Ammon's horn (tissue), 1 donor: Measurements from ENCODE around the gene COL26A1.
"Not testable (repeated sequence)": the region's sequence is repeated elsewhere in the genome, so short reads cannot be mapped to it uniquely, and the experiment has no call there.

Experiments used
- DNase-seq: peaks from one replicate; pipeline ENCODE4 v3.0.0-alpha.2; 2016; ENCODE audit warnings: low spot score

Gene COL26A1

DNA sequence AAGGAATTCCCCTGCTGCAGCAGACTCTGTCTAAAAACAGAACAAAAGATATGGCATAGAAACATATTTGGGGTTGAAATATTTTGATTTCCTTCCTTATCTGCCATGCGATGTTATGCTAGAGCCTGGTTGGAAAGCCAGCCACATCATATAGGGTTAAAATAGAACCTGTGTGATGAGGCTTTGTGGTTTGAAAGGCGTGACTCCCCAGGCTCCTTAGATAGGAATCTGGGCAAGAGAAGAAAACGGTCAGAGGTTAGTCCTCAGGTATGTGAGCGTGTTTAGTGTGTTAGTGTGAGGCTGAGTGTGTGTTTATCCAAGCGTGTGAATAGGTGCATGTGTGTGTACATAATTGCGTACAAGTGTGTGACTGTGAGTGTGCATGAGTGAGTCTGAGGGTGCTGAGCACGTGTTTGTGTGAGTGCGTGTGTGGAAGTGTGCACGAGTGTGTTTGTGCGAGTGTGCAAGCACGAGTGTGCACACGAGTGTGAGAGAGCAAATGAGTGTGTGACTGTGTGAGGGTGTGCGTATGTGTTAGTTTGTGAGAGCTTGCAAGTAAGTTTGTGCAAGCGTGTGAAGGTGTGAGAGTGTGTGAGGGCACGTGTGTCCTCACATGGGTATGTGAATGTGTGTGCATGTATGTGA is 79.9 kb downstream of the COL26A1 start:
- no peak for DNase-seq

DNA sequence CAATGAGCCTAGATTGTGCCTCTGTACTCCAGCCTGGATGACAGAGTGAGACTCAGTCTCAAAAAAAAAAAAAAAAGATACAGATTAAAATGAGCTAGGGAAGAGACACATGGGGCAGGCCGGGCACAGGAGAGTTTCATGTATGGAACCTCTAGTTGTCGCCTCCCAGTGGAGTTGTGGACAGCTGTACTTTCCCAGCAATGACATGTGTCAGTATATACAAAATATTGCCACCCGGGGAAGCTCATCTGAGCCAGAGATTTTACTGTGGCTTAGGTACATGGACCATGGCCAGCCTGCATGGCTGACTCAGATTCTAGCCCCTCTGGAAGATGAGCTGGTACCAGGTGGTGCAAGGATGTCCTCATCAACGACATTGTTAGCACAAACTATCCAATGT is 87.4 kb downstream of the COL26A1 start:
- no peak for DNase-seq

DNA sequence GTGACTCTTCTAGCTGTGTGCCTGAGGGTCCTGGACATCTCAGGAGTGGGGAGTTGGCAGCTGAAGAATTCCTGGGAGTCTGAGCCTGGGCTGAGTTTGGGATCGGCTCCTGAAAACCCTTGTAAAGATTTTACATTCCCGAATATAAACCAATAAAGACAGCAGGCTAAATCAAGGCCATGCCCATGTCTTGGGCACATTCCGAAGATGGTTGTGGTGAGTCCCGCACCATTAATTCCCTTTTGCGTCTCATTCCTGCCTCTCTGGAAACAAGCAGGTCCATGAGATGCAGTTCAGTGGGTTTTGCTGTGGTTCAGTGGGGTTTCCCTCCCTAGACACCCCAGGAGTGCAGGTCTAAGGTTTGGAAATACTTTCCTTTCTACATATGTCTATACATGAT is 90.9 kb downstream of the COL26A1 start:
- DNase-seq, result no peak

DNA sequence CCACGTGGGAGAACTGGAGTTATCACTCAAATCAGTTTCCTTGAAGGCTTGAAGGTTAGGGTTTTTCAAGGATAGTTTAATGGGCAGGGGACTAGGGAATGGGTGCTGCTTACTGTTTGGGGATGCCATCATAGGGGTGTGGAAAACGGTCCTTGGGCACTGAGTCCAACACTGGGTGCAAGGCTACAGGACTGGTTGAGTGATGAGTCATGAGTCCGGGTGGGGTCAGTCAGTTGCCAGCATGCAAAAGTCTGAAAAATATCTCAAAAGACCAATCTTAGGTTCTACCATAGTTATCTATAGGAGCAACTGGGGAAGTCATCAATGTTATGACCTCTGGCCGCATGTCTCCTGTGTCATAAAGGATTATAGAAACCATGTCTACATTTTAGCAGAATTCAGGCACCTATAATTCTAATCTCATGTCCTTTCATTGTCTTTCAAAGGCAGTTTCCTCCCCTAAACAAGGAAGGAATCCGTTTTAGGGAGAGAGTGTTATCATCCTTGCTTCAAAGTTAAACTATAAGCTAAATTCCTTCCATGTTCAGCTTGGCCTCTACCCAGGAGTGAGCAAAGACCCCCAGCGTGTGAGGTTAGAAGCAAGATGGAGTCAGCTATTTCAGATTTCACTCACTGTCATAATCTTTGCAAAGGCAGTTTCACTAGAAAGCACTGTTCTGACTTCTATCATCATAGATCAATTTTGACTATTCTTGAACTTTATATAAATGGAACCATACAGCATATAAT is 94.5 kb downstream of the COL26A1 start:
- DNase-seq, result no peak

DNA sequence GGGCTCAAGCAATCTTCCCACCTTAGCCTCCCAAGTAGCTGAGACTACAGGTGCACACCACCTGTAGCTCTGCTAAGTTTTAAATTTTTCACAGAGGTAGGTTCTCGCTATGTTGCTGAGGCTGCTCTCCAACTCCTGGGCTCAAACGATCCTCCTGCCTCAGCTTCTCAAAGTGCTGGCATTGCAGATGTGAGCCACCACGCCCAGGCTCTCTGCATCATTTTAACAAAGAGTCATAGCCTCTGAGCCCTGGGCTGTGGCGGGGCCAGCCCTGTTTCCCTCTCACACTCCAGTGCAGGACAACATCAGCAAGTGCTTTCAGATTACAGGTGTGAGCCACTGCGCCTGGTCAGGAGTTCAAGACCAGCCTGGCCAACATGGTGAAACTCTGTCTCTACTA is 102.5 kb downstream of the COL26A1 start:
- no peak for DNase-seq

DNA sequence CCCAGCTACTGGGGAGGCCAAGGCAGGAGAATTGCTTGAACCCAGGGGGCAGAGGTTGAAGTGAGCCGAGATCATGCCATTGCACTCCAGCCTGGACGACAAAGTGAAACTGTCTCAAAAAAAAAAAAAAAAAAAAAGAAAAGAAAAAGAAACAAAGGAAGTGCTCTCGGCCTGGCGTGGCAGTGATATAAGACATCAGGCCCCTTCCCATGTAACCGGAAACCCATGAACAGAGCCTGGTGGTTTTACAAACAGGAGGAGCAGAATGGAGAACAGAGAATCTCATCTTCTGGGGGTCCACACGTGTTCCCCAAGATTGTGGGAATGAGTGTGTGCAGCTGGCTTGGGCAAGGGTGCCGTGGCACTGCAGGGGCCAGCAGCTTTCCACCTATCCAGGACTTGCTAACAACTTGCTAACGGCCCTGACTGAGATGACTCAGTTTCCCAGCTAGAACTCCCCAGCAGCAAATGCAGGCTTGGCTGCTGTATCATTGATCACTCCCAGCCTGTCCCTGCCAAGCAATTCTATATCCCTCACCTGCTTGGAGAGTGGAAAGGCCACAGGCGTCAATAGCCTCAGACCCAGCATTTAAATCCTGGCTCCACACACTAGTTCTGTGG is 103.0 kb downstream of the COL26A1 start:
- DNase-seq, result no peak

DNA sequence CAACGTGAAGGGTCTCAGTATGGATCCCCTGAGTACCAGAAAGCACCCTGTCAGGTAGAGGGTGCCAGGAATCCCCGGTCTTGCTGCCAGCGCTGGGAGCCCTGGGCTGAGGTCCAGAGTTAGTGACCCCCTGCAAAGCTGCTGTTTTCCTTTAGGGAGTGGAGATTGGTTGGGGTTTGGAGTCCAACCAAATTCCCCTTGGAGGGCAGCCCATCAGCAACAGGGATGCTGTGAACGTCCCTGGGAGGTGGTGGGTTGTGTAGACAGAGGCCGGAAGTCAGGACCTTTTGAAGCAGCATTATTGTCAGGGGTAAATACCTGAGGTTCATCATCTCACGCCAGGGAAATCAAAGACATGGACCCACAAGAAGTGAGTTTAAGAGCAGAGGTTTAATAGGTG is 104.2 kb downstream of the COL26A1 start:
- DNase-seq, result no peak

DNA sequence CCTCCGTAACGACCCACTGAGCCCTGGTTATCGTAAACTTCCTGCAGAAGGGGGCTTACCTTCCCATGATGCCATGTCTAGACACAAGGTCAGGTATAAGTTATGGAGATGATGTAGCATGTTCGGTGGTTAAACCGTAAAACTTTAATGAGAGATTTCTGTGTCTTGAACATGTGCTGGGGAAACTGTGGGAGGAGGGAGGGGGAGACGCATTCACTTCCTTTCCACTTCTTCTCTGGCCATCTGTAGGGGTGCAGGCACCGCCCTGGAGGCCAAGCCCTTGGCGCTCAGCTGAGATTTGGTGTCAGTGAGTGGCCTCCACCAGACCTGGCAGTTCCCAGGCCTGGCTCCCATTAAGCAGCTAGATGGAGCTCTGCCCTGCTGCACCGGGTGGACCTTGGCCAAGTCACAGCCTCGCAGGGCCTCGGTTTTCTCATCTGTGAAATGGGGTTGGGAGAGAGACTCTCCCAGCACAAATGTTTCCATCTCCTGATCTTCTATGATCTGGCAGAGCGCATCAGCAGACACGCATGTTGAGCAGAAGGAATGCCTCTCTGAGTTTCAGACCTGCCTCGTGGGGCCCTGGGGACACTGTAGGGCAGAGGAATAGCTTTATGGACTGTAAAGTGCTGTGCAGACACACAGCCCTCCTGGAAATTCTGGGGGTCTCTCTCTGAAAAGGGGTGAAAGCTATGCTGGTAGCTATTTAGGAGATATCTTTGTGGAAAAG is 106.0 kb downstream of the COL26A1 start:
- no peak for DNase-seq

DNA sequence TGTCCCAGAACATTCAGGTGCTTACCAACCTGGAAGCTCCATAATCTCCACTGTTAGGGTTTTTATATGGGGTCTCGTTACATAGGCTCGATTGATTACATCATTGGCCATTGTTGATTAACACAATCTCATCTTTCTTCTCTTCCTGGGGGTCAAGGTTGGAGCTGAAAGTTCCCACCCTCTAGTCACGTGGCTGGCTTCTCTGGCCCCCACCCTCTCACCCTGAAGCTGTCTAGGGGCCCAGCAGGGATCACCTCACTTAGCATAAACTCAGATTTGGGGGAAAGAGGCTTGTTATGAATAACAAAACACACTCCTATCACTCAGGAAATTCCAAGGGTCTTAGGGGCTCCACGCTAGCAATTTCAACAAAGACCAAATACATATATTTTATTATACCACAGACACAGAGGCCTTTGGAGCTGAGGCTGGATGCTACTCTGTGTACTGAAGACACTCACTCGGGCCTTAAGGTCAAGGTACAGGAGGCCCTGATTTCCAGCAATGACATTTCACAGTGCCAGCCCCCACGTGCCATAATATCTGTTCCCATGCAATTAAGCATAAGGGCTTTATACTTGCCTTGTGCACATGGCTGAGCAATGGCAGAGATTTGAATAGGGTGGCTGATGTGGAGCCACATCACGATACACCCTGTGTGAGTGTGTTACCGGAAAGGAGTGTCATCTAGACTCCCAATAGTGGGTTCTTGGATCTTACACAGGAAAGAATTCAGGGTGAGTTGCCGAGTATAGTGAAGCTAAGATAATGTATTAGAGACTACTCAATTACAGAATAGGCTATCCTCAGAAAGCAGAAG is 108.2 kb downstream of the COL26A1 start:
- no peak for DNase-seq

DNA sequence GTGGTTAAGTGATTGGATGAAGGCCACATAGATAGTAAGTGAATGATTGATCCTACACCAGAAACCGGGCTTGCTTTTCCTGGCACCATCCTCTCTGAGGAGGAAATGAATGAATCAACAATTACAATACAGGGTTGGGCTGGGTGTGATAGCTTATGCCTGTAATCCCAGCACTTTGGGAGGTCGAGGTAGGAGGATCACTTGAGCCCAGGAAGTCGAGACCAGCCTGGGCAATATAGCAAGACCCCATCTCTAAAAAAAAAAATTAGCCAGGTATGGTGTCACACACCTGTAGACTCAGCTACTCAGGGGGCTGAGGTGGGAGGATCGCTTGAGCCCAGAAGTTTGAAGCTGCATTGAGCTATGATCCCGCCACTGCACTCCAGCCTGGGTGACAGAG is 111.5 kb downstream of the COL26A1 start:
- DNase-seq, result no peak

DNA sequence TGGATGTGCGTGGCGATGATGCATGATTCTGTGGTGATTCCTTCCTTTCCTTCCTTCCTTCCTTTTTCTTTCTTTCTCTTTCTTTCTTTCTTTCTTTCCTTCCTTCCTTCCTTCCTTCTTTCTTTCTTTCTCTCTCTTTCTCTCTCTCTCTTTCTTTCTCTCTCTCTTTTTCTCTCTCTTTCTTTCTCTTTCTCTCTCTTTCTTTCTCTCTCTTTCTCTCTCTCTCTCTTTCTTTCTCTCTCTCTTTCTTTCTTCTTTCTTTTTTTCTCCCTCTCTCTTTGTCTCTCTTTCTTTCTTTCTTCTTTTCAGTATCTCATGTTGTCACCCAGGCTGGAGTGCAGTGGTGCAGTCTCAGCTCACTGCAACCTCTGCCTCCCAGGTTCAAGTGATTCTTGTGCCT is 113.0 kb downstream of the COL26A1 start:
- DNase-seq, result not testable (repeated sequence)

DNA sequence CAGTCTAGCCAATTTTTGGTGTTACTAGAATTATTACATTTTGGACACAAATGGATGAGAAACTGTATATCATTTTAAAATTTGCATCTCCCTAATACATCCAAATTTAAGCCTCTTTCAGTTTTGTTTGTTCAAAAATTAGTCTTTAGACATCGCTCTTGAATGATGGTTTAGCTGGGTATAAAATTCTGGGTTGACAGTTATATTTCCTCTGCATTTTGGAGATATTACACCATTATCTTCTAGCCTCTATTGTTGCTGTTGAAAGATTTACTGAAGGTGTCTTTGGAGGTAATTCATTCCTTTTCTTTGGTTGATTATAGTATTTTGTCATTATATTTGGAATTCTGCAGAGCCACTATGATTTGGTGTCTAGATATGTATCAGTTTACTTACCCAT is 116.5 kb downstream of the COL26A1 start:
- DNase-seq, result no peak

DNA sequence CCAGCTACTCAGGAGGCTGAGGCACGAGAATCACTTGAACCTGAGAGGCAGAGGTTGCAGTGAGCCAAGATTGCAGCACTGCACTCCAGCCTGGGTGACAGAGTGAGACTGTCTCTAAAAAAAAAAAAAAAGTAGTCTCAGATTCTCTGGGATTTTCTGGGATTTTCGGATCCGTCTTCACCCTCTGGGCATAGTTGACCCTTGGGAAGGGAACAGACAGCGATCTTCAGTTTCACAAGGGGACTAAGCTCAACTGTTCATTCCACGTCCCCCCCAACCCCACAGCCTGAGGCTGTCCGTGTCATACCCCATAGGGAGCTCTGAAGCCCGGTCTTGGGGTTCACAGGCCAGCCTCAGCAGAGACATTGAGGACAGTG is 123.4 kb downstream of the COL26A1 start:
- not testable (repeated sequence) for DNase-seq

DNA sequence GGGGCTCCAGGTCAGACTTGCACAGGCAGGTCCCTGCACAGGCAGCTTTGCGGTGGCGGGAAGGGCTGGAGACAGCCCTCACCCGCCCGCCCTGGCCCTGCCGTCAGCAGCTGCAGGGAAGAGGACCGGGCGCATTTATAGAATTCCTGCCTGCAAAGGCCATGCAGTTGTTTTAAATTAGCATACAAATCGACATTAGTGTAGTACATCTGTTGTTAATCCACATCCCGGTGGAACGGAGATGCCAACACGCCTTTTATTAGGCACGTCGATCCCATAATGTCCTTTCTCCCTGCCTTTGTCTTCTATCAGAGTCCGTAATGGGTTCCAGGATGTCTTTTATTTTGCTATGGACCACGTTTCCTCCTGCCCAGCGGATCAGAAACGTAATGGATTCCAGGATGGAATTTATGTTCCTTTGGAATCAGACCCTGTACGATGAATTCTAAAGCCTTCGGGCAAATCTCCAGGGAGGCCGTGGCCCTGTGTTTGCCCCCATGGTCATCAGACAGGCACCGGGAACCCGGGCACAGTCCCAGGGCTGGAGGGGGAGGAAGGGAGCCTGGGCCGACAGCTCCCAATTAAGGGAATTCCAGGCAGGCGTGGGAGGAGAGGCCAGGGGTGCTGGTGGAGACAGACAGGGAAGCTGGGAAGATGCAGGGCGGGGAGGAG is 123.9 kb downstream of the COL26A1 start:
- DNase-seq, result no peak

DNA sequence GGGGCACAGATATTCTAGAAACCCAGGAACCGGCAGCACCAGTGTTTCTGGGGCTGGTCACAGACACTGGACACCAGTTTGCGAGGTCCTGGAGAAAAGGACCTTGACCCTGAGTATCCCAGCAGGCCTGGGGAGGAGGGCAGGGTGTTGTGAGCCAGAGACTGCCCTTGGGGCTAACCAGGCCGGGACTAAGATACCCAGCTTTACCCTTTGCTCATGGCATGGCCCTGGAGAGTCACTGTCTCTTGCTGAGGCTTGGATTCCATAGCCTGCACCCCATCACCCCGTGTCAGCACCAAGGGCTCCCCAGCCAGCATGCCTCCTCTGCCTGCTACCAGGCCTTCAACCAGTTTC is 124.4 kb downstream of the COL26A1 start:
- no peak for DNase-seq

DNA sequence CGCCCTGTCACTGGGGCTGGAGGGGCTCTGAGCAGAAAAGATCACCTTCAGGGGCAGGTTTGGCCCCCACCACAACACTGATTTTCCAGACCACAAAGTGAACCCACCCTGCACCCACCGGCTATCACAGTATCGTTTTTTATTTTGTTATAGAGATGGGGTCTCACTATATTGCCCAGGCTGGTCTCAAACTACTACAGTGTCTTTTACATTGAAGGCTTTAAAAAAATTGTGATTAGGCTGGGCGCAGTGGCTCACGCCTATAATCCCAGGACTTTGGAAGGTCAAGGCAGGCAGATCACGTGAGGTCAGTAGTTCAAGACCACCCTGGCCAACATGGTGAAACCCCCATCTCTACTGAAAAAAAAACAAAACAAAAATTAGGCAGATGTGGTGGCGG is 125.1 kb downstream of the COL26A1 start:
- no peak for DNase-seq

DNA sequence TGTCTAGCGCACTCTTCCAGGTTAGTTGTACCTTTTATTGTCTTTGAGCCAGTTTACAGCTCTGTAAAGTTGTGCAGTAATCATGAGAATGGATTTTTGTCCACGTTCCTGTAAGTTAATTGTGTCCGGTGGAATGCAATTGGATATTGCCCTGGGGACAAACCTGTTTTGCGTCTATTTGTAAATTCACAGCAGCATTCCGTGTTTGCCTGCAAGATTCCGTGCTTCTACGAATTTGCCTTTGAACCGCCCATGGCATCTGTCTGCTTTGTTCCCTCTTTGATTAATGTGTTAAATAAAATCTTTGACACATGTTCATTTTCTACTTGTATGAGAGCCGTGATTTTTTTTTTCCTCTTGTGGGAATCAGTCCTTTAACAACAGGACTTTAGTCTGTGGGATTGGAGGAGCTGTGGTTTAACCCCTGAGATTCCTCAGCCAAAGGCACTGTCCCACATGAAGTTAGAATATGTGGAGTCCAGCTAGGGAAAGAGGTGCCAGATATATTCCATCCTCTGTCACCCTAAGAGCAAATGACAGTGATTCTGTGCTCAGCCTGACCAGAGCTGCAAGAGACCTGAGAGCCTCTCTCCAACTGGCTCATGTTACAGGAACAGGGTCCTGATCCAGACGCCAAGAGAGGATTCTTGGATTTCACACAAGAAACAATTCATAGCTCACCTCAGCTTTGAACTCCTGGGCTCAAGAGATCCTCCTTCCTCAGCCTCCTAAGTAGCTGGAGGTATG is 126.3 kb downstream of the COL26A1 start:
- no peak for DNase-seq

DNA sequence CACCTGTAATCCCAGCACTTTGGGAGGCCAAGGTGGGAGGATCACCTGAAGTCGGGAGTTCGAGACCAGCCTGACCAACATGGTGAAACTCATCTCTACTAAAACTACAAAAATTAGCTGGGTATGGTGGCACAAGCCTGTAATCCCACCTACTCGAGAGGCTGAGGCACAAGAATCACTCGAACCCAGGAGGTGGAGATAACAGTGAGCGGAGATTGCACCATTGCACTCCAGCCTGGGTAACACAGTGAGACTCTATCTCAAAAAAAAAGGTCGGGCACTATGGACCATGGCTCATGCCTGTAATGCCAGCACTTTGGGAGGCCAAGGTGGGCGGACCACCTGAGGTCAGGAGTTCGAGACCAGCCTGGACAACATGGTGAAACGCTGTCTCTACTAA is 127.8 kb downstream of the COL26A1 start:
- not testable (repeated sequence) for DNase-seq

DNA sequence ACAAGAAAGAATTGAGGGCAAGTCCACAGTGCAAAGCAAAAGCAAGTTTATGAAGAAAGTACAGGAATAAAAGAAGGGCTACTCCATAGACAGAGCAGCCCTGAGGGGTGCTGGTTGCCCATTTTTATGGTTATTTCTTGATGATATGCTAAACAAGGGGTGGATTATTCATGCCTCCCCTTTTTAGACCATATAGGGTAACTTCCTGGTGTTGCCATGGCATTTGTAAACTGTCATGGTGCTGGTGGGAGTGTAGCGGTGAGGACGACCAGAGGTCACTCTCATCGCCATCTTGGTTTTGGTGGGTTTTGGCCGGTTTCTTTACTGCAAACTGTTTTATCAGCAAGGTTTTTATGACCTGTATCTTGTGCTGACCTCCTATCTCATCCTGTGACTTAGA is 128.8 kb downstream of the COL26A1 start:
- not testable (repeated sequence) for DNase-seq

DNA sequence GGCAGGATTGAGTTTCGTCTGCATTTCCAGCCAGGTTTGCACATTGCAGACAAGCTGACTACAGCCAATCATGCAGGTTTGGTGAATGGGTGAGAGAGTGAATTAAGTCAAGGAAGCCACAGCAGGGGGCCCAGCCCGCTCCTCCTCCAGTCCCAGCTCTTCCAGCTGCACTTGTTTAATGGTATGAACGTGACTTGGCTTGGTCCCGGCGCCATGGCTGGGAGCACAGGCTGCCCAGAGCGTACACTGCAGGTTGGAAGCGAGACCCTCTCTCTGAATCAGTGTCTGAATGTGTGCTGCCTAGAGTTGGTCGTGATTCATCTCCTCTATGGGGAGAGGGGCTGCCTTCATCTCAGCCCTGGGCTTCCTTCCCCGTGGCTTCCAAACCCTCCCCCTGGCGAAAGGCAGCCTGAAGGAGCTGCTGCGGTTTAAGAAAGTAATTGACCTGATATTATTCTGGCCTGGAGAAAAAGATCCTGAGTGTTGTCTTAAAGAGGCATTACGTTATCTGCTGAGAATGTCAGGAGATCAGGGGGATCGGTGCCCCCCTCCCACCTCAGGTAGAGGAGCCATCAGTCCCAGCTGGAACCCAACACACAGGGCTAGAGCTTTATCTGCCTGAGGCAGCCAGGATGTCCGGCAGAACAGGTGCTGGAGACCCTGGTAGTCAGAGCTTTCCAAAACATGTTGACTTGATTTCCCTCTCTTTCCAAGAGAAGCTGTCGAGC is 132.1 kb downstream of the COL26A1 start:
- DNase-seq, result no peak
